ENCODE measurements around the gene TTC33. TPM values are rescaled to one million over a fixed set of nuclear protein-coding genes. Genes with fewer than 3 reads are reported as not detected.
"Not testable (repeated sequence)": the region's sequence is repeated elsewhere in the genome, so short reads cannot be mapped to it uniquely, and the experiment has no call there.

TTC33 gene
- total RNA-seq, 1 donor from 2014 or later: 22.0 TPM

DNA sequence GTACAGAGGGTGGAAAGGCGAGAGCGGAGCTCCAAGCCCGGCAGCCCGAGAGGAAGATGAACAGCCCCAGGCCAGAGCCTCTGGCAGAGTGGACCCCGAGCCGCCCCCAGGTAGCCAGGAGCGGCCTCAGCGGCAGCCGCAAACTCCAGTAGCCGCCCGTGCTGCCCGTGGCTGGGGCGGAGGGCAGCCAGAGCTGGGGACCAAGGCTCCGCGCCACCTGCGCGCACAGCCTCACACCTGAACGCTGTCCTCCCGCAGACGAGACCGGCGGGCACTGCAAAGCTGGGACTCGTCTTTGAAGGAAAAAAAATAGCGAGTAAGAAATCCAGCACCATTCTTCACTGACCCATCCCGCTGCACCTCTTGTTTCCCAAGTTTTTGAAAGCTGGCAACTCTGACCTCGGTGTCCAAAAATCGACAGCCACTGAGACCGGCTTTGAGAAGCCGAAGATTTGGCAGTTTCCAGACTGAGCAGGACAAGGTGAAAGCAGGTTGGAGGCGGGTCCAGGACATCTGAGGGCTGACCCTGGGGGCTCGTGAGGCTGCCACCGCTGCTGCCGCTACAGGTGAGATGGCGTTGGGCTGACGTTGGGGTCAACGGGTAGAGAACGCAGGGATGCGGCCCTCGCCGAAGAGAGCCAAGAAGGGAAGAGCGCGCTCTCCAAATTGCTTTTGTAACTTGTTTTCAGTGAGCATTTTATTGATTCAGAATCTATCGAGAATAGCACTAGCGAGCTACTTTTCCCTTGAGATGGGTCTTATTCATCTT is 75.7 kb downstream of the TTC33 start, which contains the start of gene PTGER4:
TSS of gene PTGER4 (plus strand) at position 3 of the 769 bp plus-strand sequence. CDS start 1,079 bp downstream, outside the sequence.
- no peak for DNase-seq

DNA sequence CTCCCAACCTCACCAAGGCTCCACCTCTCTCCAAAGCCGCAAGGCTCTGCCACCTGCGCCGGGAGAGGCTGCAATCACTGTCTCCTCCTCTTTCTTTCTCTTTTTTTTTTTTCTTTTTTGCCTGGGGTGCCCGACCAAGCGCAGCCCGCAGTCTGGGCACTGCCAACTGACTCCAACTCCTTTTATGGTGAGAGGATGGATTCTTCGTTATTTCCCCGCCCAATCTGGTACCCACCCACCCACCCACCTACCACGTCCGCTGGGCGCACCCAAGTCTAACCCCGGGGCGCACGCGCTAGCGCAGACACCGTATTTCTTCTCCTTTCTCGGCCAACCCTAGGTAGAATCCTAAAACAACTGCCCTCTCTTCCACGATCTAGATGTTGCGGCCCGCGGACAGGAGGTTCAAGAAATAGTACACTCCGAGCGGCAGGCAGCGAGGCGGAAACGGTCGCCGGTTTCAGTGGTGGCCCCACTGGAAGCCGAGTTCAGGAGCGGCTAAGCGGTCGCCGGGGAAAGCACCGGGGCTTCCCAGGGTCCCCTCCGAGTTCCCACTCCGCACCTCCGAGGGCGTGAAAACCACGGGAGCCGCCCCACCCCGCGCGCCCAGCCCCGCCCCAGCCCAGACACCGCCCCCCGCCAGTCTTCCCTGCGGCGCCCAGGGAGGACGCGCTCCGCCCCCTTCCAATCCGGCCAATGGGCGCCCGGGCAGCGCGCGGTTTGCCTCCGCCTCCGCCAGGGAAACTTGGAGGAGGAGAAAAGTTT is 76.4 kb downstream of the TTC33 start:
- peak; percentile 66 for DNase-seq

DNA sequence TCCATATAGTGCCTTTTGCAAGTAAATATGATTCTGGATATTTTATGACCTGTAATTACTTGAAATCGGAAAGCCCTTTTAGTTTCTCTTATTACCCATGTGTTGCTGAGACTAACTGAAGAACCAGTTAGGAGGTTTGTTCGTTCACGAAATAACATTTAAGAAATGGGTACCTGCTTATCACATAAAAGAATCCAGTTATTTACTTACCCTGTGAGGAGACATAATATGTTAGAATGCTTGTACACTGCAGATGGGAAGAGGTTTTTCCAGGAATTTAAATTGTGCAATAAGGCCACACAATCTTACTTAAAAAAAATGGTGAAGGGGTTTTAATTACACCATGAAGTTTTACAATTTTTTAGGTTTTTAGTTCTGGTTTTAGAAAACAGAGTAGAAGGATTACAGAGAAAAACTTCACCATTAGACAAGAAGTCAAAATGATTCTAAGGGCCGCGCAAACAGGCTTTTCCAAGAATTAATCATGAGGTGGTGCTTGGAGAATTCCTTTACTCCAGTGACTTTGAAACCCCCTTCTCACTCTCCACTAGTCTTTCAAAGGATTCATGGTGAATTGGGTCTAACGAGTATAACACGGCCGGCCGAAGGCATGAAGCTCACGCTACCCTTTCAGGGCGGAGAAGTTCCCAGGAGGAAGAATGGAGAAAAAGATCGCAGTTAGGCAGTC is 77.2 kb downstream of the TTC33 start:
- DNase-seq: no peak

DNA sequence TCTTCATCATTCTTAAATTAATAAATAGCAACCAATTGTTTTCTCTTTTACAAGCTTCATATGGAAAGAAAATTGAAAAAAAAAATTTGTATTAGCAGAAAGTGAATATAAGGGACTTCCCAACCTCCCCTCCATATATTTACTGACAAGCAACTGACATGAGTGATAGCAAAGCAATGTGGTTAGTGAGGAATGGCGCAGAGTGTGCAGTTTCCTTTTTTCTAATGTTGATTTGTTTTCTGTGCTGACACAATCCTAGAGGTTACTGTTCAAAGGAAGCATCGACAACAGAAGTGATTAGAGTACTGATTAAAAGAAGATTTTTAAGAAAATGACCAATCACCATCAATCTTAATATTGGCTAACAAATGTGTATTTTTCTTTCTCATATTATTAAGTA is 77.7 kb downstream of the TTC33 start:
- DNase-seq: no peak

DNA sequence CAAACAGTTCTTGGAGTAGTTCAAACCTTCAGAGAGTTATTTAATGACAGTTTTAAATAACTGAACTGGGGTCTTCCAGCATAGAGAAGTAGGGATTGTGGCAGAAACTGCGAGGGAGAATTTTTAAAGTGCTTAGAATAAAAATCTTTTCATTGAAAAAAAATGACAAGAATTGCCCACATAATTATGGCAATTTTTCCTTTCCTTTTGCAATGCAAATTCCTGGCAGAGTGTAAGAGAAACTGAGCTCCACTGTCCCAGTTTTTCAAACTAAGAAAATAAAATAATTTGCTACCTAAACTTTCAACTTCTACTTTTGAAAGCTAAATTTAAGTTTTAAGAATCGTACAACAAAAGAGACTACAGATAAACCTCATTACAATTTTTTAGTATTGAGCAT is 78.3 kb downstream of the TTC33 start:
- DNase-seq: no peak

DNA sequence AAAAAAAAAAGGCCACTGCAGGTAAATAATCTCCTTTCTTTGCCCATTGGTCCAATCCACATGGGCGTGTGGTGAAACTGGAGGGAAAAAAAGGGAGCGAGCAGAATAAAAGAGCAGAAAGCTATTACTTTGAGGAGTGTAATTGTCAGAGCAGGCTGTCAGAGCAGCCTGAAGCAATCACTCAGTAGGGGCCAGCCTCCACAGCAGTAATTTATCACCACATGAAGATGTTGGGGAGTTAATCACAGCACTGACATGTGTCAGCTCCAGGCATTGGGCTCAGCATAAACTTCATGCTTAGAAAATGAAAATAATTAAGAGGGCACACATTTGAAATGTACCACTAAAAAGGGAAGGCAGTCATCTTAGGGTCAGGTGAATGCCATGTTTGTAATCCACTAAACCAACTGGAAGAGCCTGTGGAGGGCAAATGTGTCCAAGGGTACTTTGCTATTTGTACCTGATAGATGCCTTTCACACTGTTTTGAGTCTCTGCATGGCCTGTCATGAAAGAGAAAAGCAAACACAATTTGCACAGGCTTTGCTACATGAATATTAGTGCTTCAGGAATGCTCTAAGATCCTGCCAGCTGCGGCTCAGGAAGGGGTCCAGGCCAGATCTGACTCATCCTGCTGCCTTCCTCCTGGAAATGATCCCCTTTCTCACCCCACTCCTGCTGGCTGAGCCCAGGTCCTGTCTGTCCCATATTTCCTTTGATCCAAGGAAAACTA is 79.0 kb downstream of the TTC33 start:
- no peak for DNase-seq

DNA sequence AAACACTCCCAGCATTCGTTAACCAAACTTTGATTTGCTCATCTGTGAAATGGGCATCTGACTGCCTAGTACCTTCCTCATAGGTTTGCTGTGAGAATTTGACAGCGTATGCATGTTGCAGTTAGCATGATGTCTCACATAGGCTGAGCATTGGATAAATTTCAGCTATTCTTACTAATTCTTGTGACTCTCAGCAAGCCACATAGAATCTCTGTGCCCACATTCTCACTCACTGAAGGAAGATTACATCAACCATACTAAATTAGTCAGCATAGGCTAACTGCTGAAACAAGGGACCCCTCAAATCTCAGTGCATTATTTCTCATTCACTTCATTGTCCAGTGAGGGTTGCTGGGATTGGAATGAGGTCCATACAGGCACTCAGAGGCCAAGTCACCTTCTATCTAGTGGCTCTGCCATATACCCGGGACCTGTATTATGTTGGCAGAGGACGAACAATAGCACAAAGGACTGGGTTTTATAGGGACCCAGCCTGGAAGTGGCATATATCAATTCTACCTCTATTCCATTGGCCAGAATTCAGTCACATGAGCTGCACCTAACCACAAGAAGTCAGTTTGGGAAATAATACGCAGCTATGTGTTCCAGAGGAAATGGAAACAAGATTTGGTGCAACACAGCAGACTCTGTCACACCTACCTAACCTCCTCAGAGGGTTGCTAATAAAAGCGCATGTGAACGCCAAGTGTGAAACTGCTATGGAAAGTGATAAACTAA is 80.2 kb downstream of the TTC33 start:
- no peak for DNase-seq

DNA sequence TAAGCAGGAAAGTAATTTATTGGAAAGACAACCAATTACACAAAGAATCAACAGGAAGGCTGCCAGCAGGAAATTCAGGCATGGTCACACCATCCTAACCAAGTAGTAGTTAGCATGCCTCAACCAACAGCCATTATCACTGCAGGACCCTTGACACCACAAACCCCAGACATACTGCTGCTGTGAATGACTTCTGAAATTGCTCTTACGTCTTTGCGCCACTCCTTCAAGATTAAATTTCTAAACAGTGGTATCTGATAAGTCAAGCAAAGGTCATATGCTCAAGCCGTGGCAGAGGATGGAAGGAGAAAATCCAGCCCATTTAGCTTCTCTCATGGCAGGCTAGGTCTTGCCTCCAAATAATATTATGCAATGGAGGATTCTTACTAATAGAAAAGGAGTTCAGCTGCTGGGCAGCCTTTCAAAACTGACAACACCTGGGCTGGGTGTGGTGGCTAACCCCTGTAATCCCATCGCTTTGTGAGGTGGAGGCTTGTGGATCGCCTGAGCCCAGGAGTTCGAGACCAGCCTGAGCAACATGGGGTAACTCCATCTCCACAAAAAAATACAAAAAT is 81.0 kb downstream of the TTC33 start:
- DNase-seq: no peak

DNA sequence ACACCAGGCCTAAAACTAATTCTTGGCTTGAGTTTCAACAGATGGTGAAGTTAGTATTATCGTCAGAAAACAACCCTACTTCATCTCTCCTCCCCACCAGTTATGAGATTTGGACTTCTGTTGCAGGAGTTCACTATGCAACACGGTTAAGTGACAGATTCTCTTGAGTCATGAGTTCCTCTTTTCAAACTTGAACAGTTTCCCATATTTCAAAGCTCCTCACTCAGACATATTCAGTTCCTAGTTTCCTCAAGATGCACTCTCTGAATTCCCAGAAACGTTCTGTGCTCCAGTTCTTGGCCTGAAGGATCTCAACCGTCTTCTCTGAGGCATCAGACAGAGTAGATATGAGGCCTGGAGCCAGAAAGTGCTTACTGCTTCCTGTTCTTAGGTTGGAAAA is 83.3 kb downstream of the TTC33 start:
- DNase-seq: no peak

DNA sequence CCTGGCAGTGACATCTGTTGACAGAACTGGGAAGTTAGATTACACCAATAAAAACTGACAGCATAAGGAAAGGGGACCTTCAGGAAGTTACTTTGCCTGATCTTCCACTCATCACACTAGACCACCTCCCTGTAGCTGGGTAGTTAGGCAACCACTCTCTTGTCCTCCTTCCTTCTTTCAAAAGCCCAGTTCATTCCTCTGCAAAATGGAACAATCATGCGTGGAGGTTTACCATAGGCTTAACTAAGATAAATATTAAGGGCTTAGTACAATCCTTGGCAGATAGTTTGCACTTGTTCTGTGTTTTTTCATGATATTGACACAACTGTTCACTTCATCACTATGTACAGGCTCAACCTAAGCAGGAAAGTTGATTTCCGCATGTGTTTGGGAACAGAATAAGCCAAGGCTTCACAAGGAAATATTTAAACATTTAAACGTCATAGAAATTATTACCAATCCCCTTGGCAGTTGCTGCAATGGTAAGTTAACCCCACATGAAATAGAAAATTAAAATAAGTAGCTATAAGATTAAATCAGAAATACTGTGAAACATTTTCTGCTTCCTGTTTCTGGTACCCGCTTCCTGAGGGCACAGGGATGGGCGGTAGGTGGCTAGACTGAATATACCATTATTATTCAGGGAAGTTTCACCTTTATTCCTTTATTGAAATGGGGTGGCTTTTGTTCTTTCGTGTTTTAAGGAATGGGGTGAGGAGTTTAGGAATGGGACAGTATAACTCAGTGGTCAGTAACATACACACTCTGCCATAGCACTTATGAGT is 86.0 kb downstream of the TTC33 start:
- DNase-seq: no peak

DNA sequence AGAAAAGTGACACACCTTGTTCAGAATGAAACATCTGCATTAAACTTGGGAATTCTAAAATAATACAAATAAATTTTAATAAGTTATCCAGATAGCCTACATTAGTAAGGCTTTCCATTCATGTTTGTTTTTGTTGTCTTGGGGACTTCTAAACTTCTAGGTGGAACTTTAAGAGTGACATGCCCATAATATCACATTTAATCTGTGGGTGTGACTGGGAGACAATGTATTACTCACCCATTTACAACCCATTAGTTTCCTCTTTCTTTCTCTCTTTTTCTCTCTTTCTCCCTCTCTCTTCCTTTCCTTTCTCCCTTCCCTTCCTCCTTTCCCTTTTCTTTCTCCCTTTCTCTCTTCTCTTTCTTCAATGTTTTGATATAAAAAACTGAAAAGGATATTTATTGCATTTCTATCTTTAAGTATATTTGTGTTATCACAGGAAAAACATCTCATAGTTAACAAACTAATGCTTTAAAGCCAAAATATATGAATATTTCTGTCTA is 88.5 kb downstream of the TTC33 start:
- no peak for DNase-seq

DNA sequence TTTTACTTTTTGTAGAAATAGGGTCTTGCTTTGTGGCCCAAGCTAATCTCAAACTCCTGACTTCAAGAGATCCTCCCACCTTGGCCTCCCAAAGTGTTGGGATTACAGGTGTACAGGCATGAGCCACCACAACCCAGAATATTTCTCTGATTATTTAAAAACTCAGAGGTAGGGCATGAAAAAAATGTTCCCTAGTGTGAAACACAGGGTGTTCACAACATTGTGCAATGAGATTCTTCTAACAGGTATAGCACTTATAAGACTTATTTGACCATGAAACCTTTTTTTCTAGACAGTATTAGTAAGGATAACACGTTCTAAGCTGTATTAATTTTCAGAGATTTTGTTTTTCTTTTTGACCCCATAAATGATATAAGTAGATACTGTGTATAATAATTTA is 89.1 kb downstream of the TTC33 start:
- DNase-seq: no peak

DNA sequence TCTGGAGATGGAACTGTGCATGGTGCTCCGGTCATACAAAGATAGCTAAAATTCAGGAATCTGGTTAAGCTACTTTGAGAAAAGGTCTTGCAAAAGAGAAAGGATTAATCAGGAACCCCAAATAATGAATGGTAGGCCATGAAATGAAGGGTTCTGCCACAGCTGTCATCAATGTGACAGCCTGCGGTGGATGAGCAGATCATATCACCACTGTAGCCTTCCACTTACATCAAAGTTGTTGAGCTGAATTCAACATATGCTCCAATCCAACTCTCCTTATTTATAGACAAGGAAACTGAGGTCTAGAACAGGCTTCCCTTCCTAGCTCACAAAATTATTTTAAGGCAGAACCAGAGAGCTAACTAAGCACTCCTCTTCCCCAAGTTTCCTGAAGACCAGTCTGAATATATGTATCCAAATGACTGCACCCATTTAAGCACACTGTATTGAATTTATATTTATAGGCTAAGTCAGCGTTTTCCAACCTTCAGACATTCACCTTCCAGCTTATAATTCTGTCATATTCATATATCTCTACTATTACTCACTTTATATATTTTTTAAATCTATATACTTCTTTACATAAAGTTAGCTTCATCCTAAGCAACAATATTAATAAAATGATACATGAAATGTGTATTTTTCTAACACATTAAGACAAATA is 90.0 kb downstream of the TTC33 start:
- DNase-seq: no peak

DNA sequence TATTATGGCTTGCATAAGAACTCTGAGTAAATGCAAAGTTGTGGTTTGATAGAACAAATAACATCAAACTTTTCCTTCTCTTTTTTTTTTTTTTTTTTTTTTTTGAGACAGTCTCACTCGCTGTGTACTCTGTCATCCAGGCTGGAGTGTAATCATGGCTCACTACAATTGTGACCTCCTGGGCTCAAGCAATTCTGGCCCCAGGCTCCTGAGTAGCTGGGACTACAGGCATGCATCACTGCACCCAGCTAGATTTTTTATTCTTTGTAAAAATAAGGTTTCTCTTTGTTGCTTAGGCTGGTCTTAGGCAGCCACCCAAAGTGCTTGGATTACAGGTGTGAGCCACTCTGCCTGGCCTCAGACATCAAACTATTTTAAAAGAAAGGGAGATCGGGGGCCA is 95.0 kb downstream of the TTC33 start:
- no peak for DNase-seq

DNA sequence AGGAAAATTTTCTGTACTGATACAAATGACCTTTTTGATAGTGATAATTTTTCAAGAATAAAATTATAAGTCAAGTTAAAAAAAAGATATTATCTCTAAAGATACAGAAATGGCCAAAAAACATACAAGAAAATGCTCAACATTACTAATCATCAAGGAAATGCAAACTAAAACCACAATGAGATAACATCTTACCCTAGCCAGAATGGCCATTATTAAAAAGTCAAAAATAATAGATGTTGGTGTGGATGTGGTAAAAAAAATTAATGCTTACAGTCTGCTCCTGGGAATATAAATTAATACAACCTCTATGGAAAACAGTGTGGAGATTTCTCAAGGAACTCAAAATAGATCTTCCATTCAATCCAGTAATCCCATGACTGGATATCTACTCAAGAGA is 99.0 kb downstream of the TTC33 start:
- no peak for DNase-seq

DNA sequence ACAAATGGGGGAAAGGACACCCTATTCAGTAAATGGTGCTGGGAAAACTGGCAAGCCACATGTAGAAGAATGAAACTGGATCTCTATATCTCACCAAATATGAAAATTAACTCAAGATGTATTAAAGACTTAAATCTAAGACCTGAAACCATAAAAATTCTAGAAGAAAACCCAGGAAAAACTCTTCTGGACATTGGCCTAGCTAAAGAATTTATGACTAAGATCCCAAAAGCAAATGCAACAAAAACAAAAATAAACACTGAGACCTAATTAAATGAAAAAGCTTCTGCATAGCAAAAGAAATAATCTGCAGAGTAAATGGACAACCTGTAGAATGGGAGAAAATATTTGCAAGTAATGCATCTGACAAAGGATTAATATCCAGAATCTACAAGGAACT is 99.7 kb downstream of the TTC33 start:
- not testable (repeated sequence) for DNase-seq

DNA sequence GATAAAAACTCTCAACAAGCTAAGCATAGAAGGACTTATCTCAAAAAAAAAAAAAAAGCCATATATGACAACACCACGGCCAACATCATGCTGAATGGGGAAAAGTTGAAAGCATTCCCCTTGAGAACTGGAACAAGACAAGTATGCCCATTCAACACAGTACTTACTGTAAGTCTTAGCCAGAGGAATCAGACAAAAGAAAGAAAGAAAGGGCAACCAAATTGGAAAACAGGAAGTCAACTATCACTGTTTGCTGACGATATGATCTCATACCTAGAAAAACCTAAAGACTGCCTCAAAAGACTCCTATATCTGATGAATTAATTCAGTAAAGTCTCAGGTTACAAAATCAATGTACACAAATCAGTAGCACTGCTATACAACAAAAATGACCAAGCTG is 100.6 kb downstream of the TTC33 start:
- DNase-seq: no peak

DNA sequence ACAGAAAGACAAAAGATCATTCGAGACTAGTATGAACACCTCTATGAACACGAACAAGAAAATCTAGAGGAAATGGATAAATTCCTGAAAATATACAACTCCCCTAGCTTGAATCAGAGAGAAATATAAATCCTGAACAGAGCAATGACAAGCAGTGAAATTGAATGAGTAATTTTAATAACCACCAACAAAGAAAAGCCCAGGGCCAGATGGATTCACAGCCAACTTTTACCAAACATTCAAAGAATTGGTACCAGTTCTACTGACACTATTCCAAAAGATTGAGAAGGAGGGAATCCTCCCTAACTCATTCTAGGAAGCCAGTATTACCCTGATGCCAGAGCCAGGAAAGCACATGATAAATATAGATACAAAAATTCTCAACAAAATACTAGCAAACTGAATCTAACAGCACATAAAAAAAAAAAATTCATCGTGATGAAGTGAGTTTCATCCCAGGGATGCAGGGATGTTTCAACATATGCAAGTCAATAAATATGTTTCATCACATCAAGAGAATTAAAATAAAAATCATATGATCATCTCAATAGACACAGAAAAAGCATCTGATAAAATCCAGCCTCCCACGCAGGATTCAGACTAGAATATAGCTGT is 101.3 kb downstream of the TTC33 start:
- no peak for DNase-seq

Data from skin of body (tissue), 2 donors.